K562 (cell line): ENCODE measurements around the gene CLDN5. TPM values are rescaled to one million over a fixed set of nuclear protein-coding genes. Genes with fewer than 3 reads are reported as not detected.

Experiments
- ASH1L ChIP-seq: fragments of 450-650 bp; IDR thresholded peaks from 2 replicates; pipeline ENCODE4 v1.6.1; 2018; ENCODE audit warnings: borderline replicate concordance, mild to moderate bottlenecking, low read depth; ENCODE audit not compliant: partially characterized antibody
- CEBPB ChIP-seq: fragments of 450-650 bp; IDR thresholded peaks from 2 replicates; pipeline ENCODE4 v1.6.1; 2016; ENCODE audit warnings: missing genetic modification characterization, missing compliant biosample characterization
- ELK3 ChIP-seq: fragments of 450-650 bp; formaldehyde crosslinking; IDR thresholded peaks from 2 replicates; pipeline ENCODE4 v1.4.0; 2020; ENCODE audit warnings: mild to moderate bottlenecking
- ETS2 ChIP-seq: IDR thresholded peaks from 2 replicates; pipeline ENCODE4 v1.6.1; 2016; ENCODE audit warnings: borderline replicate concordance, missing genetic modification characterization, mild to moderate bottlenecking, moderate library complexity, missing compliant biosample characterization; ENCODE audit not compliant: poor library complexity, severe bottlenecking
- HES1 ChIP-seq: fragments of 450-650 bp; IDR thresholded peaks from 2 replicates; pipeline ENCODE4 v1.6.1; 2016; ENCODE audit warnings: low read depth, mild to moderate bottlenecking, moderate library complexity
- NFIX ChIP-seq: fragments of 250-450 bp; sonication (Bioruptor Pico); IDR thresholded peaks from 2 replicates; pipeline ENCODE4 v1.4.0; 2020; ENCODE audit warnings: low read depth, mild to moderate bottlenecking, moderate library complexity
- NUFIP1 ChIP-seq: fragments of 450-650 bp; IDR thresholded peaks from 2 replicates; pipeline ENCODE4 v1.6.1; 2018; ENCODE audit not compliant: partially characterized antibody
- PHF8 ChIP-seq: fragments of 200-600 bp; sonication (generic); IDR thresholded peaks from 2 replicates; pipeline ENCODE4 v1.6.1; 2012; ENCODE audit warnings: mixed run types, mild to moderate bottlenecking, inconsistent platforms, low read length, moderate library complexity, borderline replicate concordance
- PRPF4 ChIP-seq: fragments of 200-400 bp; formaldehyde crosslinking; IDR thresholded peaks from one replicate; pipeline ENCODE4 v1.6.1; 2017; ENCODE audit warnings: low read length, low read depth, mild to moderate bottlenecking; ENCODE audit not compliant: insufficient read depth, poor library complexity, severe bottlenecking
- RAD21 ChIP-seq, 2 experiments: fragments of 250-450 bp in 1 of 2; fragments of 450-650 bp in 1 of 2; sonication (Bioruptor Pico) in 1 of 2; formaldehyde crosslinking in 1 of 2; IDR thresholded peaks in 1 of 2; conservative IDR thresholded peaks in 1 of 2; 2 replicates each; pipeline versions ENCODE4 v1.4.0 to v1.8.0; 2020 to 2022; ENCODE audit warnings: mild to moderate bottlenecking in 2 of 2, moderate library complexity in 1 of 2
- RBM39 ChIP-seq: fragments of 200-400 bp; formaldehyde crosslinking; optimal IDR thresholded peaks from 2 replicates; pipeline ENCODE3; 2018; ENCODE audit warnings: low read depth, low read length
- RHOXF2B ChIP-seq: fragments of 250-450 bp; sonication (Bioruptor Pico); conservative IDR thresholded peaks from 2 replicates; pipeline ENCODE4 v1.5.1; 2021
- SETDB1 ChIP-seq: IDR thresholded peaks from one replicate; pipeline ENCODE4 v1.6.1; 2012; ENCODE audit warnings: low read length, control low read depth, inconsistent platforms
- TEAD4 ChIP-seq, 2 experiments: sonication (generic) in 1 of 2; formaldehyde crosslinking in 1 of 2; IDR thresholded peaks; 2 replicates each; pipeline versions ENCODE4 v1.6.1 to v1.8.0; 2012 to 2022; ENCODE audit warnings: borderline replicate concordance in 1 of 2, inconsistent platforms in 1 of 2, low read length in 1 of 2, mild to moderate bottlenecking in 1 of 2, missing genetic modification reagents in 1 of 2
- ZC3H4 ChIP-seq: sonication (generic); formaldehyde crosslinking; IDR thresholded peaks from 2 replicates; pipeline ENCODE4 v1.9.0; 2021; ENCODE audit warnings: missing genetic modification reagents, borderline replicate concordance
- ZNF274 ChIP-seq: IDR thresholded peaks from 2 replicates; pipeline ENCODE4 v1.6.1; 2011; ENCODE audit warnings: low read depth, mild to moderate bottlenecking, low read length, moderate library complexity, borderline replicate concordance
- ZNF282 ChIP-seq: sonication (generic); formaldehyde crosslinking; IDR thresholded peaks from 2 replicates; pipeline ENCODE4 v1.8.1; 2023; ENCODE audit warnings: missing genetic modification reagents
- ZNF347 ChIP-seq: fragments of 450-650 bp; formaldehyde crosslinking; IDR thresholded peaks from 2 replicates; pipeline ENCODE4 v1.4.0; 2020; ENCODE audit warnings: low read depth, mild to moderate bottlenecking, moderate library complexity
- polyA plus RNA-seq, 8 experiments: library from polyadenylated mRNA; depleted of rRNA in 4 of 8; stranded (reverse) in 5 of 8; unstranded in 3 of 8; fragments of >200 nt; fragmentation: Nextera tagmentation in 2 of 8; fragmentation: Illumina TruSeq in 1 of 8; extraction: Ambion mirVana in 2 of 8; extraction: Trizol in 1 of 8; gene quantifications; 2 replicates each; pipeline versions ENCODE4 v1.2.1 to v1.2.3, GENCODE V29; 2011 to 2014; ENCODE audit warnings: inconsistent platforms in 1 of 8, missing spikeins in 1 of 8
- total RNA-seq, 7 experiments: library from RNA; depleted of rRNA in 6 of 7; stranded (reverse); fragments of >200 nt in 6 of 7; fragmentation: Illumina TruSeq in 2 of 7; extraction: Trizol in 2 of 7; gene quantifications; 2 replicates each; pipeline versions ENCODE4 v1.2.1 to v1.2.3, GENCODE V29; 2011 to 2021; ENCODE audit warnings: low replicate concordance in 1 of 7
- TF ChIP-seq, protein P1 (sequence below): fragments of 250-450 bp; sonication (Bioruptor Pico); IDR thresholded peaks from 2 replicates; pipeline ENCODE4 v1.8.0; 2021; ENCODE audit warnings: moderate library complexity, mild to moderate bottlenecking, inconsistent platforms
- TF ChIP-seq, protein P2 (sequence below): sonication (generic); formaldehyde crosslinking; IDR thresholded peaks from 2 replicates; pipeline ENCODE4 v1.8.0; 2022; ENCODE audit warnings: mild to moderate bottlenecking, missing genetic modification reagents

CLDN5 gene
- total and polyA plus RNA-seq, 9 of the 15 experiments (the other 6 are each of a cell fraction or from before 2014, with no cell fraction given) = 0.20 TPM; not detected in 8

DNA sequence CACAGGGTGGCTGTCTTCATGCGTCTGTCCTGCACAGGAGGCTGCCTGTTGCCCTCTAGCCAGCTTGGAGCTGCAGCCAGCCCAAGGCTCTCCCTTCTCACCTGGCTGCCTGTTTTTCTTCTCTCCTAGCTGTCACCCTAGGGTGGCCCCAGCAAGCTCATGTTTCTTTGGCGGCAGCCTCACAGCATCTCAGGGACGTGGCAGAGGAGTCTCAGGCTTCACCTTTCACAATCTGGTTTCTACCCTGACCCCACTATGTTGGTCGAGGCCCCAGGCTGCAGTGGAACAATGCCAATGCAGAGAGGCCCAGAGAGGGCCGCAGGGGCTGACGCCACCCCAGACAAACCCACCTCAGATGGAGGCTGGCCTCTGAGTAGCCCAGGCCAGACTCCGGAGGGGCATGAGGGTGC is 2.5 kb upstream of the CLDN5 start (continued):
- TF ChIP-seq ZNF282 (CRISPR knock-in tag) = 0 out of 2 replicates have a peak, but pooled peaks have one; percentile 79
- 0 out of 2 replicates have a peak, but pooled peaks have one; percentile 16 for TF ChIP-seq PHF8
- TF ChIP-seq, protein P1, sequence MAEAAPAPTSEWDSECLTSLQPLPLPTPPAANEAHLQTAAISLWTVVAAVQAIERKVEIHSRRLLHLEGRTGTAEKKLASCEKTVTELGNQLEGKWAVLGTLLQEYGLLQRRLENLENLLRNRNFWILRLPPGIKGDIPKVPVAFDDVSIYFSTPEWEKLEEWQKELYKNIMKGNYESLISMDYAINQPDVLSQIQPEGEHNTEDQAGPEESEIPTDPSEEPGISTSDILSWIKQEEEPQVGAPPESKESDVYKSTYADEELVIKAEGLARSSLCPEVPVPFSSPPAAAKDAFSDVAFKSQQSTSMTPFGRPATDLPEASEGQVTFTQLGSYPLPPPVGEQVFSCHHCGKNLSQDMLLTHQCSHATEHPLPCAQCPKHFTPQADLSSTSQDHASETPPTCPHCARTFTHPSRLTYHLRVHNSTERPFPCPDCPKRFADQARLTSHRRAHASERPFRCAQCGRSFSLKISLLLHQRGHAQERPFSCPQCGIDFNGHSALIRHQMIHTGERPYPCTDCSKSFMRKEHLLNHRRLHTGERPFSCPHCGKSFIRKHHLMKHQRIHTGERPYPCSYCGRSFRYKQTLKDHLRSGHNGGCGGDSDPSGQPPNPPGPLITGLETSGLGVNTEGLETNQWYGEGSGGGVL (CRISPR knock-in tag) = no peak
- no peak for TF ChIP-seq ASH1L
- TF ChIP-seq ELK3 (CRISPR knock-in tag) = no peak
- TF ChIP-seq NUFIP1 = no peak
- no peak for TF ChIP-seq ZNF347 (CRISPR knock-in tag)
- no peak for TF ChIP-seq HES1
- no peak for TF ChIP-seq RBM39
- TF ChIP-seq, protein P2, sequence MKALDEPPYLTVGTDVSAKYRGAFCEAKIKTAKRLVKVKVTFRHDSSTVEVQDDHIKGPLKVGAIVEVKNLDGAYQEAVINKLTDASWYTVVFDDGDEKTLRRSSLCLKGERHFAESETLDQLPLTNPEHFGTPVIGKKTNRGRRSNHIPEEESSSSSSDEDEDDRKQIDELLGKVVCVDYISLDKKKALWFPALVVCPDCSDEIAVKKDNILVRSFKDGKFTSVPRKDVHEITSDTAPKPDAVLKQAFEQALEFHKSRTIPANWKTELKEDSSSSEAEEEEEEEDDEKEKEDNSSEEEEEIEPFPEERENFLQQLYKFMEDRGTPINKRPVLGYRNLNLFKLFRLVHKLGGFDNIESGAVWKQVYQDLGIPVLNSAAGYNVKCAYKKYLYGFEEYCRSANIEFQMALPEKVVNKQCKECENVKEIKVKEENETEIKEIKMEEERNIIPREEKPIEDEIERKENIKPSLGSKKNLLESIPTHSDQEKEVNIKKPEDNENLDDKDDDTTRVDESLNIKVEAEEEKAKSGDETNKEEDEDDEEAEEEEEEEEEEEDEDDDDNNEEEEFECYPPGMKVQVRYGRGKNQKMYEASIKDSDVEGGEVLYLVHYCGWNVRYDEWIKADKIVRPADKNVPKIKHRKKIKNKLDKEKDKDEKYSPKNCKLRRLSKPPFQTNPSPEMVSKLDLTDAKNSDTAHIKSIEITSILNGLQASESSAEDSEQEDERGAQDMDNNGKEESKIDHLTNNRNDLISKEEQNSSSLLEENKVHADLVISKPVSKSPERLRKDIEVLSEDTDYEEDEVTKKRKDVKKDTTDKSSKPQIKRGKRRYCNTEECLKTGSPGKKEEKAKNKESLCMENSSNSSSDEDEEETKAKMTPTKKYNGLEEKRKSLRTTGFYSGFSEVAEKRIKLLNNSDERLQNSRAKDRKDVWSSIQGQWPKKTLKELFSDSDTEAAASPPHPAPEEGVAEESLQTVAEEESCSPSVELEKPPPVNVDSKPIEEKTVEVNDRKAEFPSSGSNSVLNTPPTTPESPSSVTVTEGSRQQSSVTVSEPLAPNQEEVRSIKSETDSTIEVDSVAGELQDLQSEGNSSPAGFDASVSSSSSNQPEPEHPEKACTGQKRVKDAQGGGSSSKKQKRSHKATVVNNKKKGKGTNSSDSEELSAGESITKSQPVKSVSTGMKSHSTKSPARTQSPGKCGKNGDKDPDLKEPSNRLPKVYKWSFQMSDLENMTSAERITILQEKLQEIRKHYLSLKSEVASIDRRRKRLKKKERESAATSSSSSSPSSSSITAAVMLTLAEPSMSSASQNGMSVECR = 0 out of 2 replicates have a peak, but pooled peaks have one; percentile 24
- TF ChIP-seq ETS2 (tag) = no peak
- TF ChIP-seq NFIX (CRISPR knock-in tag) = no peak
- TF ChIP-seq ZC3H4 (CRISPR knock-in tag) = peak; percentile 36; the same call in 1 of the 2 replicates
- TF ChIP-seq PRPF4 = no peak
- no peak for TF ChIP-seq ZNF274
- peak; percentile 7 for TF ChIP-seq SETDB1
- TF ChIP-seq TEAD4 (IDR thresholded peaks at IDR 0.05; ENCODE audit: low read length) = no peak
- TF ChIP-seq TEAD4 (CRISPR knock-in tag; IDR thresholded peaks at IDR 0.05; ENCODE audit: borderline replicate concordance) = 0 out of 2 replicates have a peak, but pooled peaks have one; percentile 9
- TF ChIP-seq RHOXF2B (CRISPR knock-in tag) = no peak
- TF ChIP-seq RAD21 (CRISPR knock-in tag; conservative IDR thresholded peaks at IDR 0.05 in 1 of 2, IDR thresholded peaks at IDR 0.05 in 1 of 2) = 0 out of 4 replicates have a peak, but pooled peaks of 1 of the 2 experiments have one; percentile 4
- no peak for TF ChIP-seq CEBPB (tag)
